GM19025 (cell line): ENCODE results near the gene NDRG4.

Experiments used
- ATAC-seq: cut with Tn5 transposase; IDR thresholded peaks from one replicate; pipeline ENCODE4 v1.9.1; 2021; ENCODE audit warnings: mild to moderate bottlenecking, low read depth, moderate library complexity; ENCODE audit not compliant: unreplicated experiment

NDRG4 gene

GRCh38 chr16:58499615-58500351 lies at the start of gene NDRG4:
Gene NDRG4 (plus strand): TSS chr16:58500143. CDS start chr16:58500249, 106 bp downstream.
- ATAC-seq = peak; percentile 75

- no peak for ATAC-seq
These were observed 49.4 kb upstream of the NDRG4 start for GRCh38 chr16:58450590-58450989.

- no peak for ATAC-seq
These were observed 48.7 kb upstream of the NDRG4 start for GRCh38 chr16:58451265-58451689.

- ATAC-seq = no peak
These were observed 48.0 kb upstream of the NDRG4 start for GRCh38 chr16:58451945-58452401.

- ATAC-seq = no peak
These were observed 47.3 kb upstream of the NDRG4 start for GRCh38 chr16:58452640-58453039.

- no peak for ATAC-seq
These were observed 45.8 kb upstream of the NDRG4 start for GRCh38 chr16:58454178-58454577.

GRCh38 chr16:58454856-58455255 lies 45.1 kb upstream of the NDRG4 start:
- ATAC-seq = no peak

GRCh38 chr16:58455750-58456149 lies 44.2 kb upstream of the NDRG4 start:
- no peak for ATAC-seq

- no peak for ATAC-seq
These were observed 43.8 kb upstream of the NDRG4 start for GRCh38 chr16:58456193-58456592.

GRCh38 chr16:58458606-58459343 lies 41.2 kb upstream of the NDRG4 start:
- ATAC-seq = no peak

GRCh38 chr16:58459344-58460218 lies 40.4 kb upstream of the NDRG4 start:
- no peak for ATAC-seq

GRCh38 chr16:58460219-58460610 lies 39.7 kb upstream of the NDRG4 start:
- ATAC-seq = no peak

GRCh38 chr16:58461056-58461455 lies 38.9 kb upstream of the NDRG4 start:
- ATAC-seq = no peak

- no peak for ATAC-seq
These were observed 38.3 kb upstream of the NDRG4 start for GRCh38 chr16:58461640-58462039.

GRCh38 chr16:58462089-58462488 lies 37.9 kb upstream of the NDRG4 start:
- no peak for ATAC-seq

GRCh38 chr16:58462499-58462996 lies 37.4 kb upstream of the NDRG4 start:
- ATAC-seq = no peak

GRCh38 chr16:58462997-58463941 lies 36.7 kb upstream of the NDRG4 start:
- no peak for ATAC-seq

- no peak for ATAC-seq
These were observed 35.7 kb upstream of the NDRG4 start for GRCh38 chr16:58464047-58464915.
